Measurements from ENCODE around the gene CDC6.

GRCh38 chr17:40330850-40331470 is 43.3 kb downstream of the CDC6 start:
- TF ChIP-seq POLR2AphosphoS5 (IDR thresholded peaks at IDR 0.05) (no peak), POLR2A (IDR thresholded peaks at IDR 0.05) (no peak), CTCF (IDR thresholded peaks at IDR 0.05) (no peak)

All from gastroesophageal sphincter (tissue), 3 donors.